Suprapubic skin (tissue), 4 donors: ENCODE data around the gene TBX6. TPM values are rescaled to one million over a fixed set of nuclear protein-coding genes. Genes with fewer than 3 reads are reported as not detected.

ENCODE experiments used
- DNase-seq, 2 donors: peaks; one replicate each; pipeline ENCODE4 v3.0.0-alpha.2; 2019; ENCODE audit warnings: low spot score in 2 of 2
- H3K27ac ChIP-seq: fragments of 200-600 bp; sonication (generic); one replicate; pipeline ENCODE4 v1.5.1; 2019
- H3K27me3 ChIP-seq: fragments of 200-600 bp; sonication (generic); one replicate; pipeline ENCODE4 v1.5.1; 2019
- H3K36me3 ChIP-seq: fragments of 200-600 bp; sonication (generic); one replicate; pipeline ENCODE4 v1.5.1; 2019
- H3K4me1 ChIP-seq: fragments of 200-600 bp; sonication (generic); one replicate; pipeline ENCODE4 v1.5.1; 2019
- H3K4me3 ChIP-seq: fragments of 200-600 bp; sonication (generic); one replicate; pipeline ENCODE4 v1.5.1; 2019; ENCODE audit warnings: mild to moderate bottlenecking
- H3K9me3 ChIP-seq: fragments of 200-600 bp; sonication (generic); one replicate; pipeline ENCODE4 v1.5.1; 2019
- EP300 ChIP-seq: sonication (generic); formaldehyde crosslinking; IDR thresholded peaks from one replicate; pipeline ENCODE4 v1.6.1; 2017; ENCODE audit warnings: antibody characterized with exemption
- POLR2A ChIP-seq, 2 donors: fragments of 450-650 bp; IDR thresholded peaks; one replicate each; pipeline ENCODE4 v1.6.1; 2017; ENCODE audit warnings: antibody characterized with exemption in 2 of 2, mild to moderate bottlenecking in 2 of 2, moderate library complexity in 2 of 2
- POLR2AphosphoS5 ChIP-seq, 3 donors: sonication (generic); formaldehyde crosslinking; IDR thresholded peaks; one replicate each; pipeline ENCODE4 v1.6.1; 2017; ENCODE audit warnings: antibody characterized with exemption in 3 of 3
- WGBS: methylation state at CpG from one replicate; pipeline ENCODE4 v1.1.5; 2018; 5-methylcytosine and 5-hydroxymethylcytosine counted together
- total RNA-seq, 4 donors: library from RNA; depleted of rRNA; stranded (reverse); fragments of >200 nt; gene quantifications; one replicate each; pipeline ENCODE4 v1.1.0, GENCODE V29; 2016
- TF ChIP-seq, protein P1 (sequence below), 2 donors: fragments of 200-600 bp in 1 of 2; fragments of 450-650 bp in 1 of 2; sonication (generic) in 1 of 2; IDR thresholded peaks; one replicate each; pipeline ENCODE4 v1.5.1; 2016 to 2019; ENCODE audit warnings: antibody characterized with exemption in 2 of 2, mild to moderate bottlenecking in 1 of 2, moderate library complexity in 1 of 2

Gene TBX6
- total RNA-seq, 4 donors from 2014 or later = 2.7 to 7.6 (median 4.7) TPM

DNA sequence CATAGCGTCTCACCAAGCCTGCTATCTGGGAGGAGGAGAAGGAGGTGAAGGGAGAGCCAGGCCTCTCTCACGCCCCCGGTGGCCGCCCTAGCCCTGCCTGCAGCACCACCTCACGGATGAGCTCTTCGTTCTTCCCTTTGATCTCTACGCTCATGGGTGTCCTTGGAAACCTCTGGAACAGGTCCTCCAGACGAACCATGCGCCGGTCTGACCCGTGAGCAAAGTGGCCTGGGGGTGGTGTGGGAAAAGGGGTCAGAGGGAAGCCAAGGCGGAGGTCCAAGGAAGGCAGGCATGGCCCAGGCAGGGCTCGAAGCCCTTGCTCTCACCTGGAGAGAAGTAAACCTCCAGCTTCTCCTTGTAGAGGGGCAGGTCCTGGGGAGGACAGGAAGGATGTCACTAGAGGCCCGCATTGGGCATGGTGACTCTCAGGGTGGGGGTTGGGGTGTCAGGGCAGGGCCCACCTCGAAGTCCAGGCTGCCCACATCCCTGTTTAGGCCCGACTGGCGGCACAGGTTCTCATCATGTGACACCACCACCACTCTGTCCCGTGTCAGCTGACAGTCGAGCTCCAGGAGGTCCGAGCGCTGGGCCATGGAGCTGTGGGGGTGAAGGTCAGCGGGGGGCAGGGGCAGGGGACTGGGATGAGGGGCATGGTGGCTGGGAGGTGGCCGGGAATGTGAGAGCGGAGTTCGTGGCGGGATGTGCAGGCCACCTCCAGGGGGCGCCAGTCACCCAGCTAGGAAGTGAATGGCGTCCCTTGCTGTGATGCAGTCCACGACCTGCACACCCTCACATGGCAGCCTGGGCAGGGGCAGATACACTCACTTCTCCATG lies 20.7 kb upstream of the TBX6 start:
- DNase-seq = peak in 1 of 2 donors; percentile 73
- Histone ChIP-seq H3K27me3 (no peaks in the 10 kb centered on the region), H3K4me1 (peaks cover 19% of the 10 kb centered on the region), H3K36me3 (peaks cover 85% of the 10 kb centered on the region), H3K27ac (no peak overlapping the region), H3K9me3 (no peaks in the 10 kb centered on the region), H3K4me3 (no peak overlapping the region)
- 92% methylated on average over 25 of the region's 29 CpGs for WGBS
- TF ChIP-seq, protein P1, sequence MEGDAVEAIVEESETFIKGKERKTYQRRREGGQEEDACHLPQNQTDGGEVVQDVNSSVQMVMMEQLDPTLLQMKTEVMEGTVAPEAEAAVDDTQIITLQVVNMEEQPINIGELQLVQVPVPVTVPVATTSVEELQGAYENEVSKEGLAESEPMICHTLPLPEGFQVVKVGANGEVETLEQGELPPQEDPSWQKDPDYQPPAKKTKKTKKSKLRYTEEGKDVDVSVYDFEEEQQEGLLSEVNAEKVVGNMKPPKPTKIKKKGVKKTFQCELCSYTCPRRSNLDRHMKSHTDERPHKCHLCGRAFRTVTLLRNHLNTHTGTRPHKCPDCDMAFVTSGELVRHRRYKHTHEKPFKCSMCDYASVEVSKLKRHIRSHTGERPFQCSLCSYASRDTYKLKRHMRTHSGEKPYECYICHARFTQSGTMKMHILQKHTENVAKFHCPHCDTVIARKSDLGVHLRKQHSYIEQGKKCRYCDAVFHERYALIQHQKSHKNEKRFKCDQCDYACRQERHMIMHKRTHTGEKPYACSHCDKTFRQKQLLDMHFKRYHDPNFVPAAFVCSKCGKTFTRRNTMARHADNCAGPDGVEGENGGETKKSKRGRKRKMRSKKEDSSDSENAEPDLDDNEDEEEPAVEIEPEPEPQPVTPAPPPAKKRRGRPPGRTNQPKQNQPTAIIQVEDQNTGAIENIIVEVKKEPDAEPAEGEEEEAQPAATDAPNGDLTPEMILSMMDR (IDR thresholded peaks at IDR 0.05) = peak; percentile 13 to 45
- TF ChIP-seq POLR2AphosphoS5 (IDR thresholded peaks at IDR 0.05) = no peak

DNA sequence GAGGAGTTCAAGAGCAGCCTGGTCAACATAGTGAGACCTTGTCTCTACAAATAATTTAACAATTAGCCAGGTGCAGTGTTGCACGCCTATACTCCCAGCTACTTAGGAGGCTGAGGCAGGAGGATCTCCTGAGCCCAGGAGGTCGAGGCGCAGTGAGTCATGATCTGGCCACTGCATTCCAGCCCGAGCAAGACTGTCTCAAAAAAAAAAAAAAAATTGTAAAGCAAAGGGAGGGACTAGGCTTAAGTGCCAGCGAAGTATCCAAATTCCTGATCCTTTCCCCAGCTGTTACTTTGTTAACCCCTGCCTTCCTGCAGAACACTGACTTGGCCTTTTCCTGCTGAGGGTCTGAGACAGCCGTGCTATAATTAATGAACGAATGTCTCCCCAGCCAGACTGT lies 18.9 kb upstream of the TBX6 start:
- DNase-seq = no peak
- Histone ChIP-seq H3K4me1 (peaks cover 19% of the 10 kb centered on the region), H3K9me3 (no peaks in the 10 kb centered on the region), H3K27me3 (no peaks in the 10 kb centered on the region), H3K36me3 (peaks cover 80% of the 10 kb centered on the region), H3K4me3 (no peak overlapping the region), H3K27ac (no peak overlapping the region)
- WGBS = 61% methylated on average over 7 of the region's 7 CpGs
- no peak for TF ChIP-seq POLR2AphosphoS5 (IDR thresholded peaks at IDR 0.05)
- TF ChIP-seq POLR2A (IDR thresholded peaks at IDR 0.05) = no peak
- TF ChIP-seq, protein P1 (IDR thresholded peaks at IDR 0.05) = no peak
- no peak for TF ChIP-seq EP300

DNA sequence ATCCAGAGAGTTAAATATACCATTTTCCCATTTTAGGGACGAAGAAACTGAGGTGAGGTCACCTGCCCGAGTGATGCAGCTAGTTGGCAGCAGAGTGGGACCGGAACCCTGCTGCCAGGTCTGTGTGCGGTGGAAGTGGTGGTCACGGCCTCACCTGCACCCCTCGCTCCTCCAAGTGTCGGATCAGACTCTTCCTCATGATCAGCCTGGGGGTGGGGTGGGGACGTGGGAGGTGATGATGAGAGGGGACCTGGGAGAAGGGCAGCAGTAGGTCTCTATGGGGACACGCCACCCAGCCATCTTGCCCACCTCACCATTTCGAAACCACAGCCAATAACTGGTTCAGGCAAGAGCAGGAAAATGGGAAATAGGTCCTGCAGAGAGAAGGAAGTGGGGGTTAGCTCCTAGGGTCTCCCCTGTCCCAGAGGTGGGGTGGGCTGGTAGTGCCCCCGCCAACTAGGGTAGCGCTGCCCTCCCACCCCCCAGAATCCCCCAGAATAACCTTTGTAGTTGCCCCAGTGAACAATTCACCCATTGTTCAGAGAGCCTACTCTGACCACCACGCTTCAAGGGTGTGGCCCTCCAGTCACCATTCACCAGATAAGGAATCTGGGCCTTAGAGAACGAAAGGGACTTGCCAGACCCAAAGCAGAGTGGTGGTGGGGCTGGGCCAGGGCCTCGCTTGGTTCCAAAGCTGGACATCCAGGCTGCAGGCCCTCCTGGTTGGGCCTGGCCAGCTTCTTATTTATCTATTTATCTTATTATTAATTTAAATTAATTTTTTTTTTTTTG lies 16.5 kb upstream of the TBX6 start:
- TF ChIP-seq EP300 = no peak
- TF ChIP-seq, protein P1 (IDR thresholded peaks at IDR 0.05) = no peak
- TF ChIP-seq POLR2A (IDR thresholded peaks at IDR 0.05) = no peak
- TF ChIP-seq POLR2AphosphoS5 (IDR thresholded peaks at IDR 0.05) = no peak
- no peak overlapping the region for H3K4me3 ChIP-seq
- no peaks in the 10 kb centered on the region for H3K27me3 ChIP-seq
- peaks cover 71% of the 10 kb centered on the region for H3K36me3 ChIP-seq
- H3K9me3 ChIP-seq = no peaks in the 10 kb centered on the region
- WGBS = 94% methylated on average over 14 of the region's 15 CpGs
- no peak for DNase-seq
- H3K27ac ChIP-seq = no peak overlapping the region
- peaks cover 1% of the 10 kb centered on the region for H3K4me1 ChIP-seq

DNA sequence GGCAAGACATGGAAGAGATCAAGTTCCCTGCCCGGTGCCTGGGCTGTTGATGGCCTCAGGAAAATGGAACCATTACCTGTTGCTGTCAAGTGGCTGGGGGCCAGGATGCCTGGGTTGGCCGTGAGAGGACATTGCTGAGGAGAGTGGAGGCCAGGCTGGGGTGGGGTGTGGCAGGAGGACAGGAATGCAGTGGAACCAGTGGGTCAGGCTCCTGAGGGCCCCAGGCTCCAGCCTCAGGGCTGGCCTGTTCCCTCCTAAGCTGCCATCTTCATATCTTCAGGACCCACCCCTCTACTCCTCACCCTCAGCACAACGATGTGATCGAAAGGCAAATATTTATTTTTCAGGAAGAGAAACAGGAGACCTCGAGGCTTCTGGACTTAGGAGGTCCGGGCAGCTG lies 12.8 kb upstream of the TBX6 start:
- no peak for TF ChIP-seq POLR2A (IDR thresholded peaks at IDR 0.05)
- TF ChIP-seq POLR2AphosphoS5 (IDR thresholded peaks at IDR 0.05) = no peak
- TF ChIP-seq, protein P1 (IDR thresholded peaks at IDR 0.05) = no peak
- TF ChIP-seq EP300 = no peak
- no peaks in the 10 kb centered on the region for H3K27me3 ChIP-seq
- H3K4me1 ChIP-seq = no peaks in the 10 kb centered on the region
- no peaks in the 10 kb centered on the region for H3K9me3 ChIP-seq
- WGBS = 76% methylated on average over 6 of the region's 6 CpGs
- no peak overlapping the region for H3K27ac ChIP-seq
- no peak overlapping the region for H3K4me3 ChIP-seq
- no peak for DNase-seq
- peaks cover 39% of the 10 kb centered on the region for H3K36me3 ChIP-seq

DNA sequence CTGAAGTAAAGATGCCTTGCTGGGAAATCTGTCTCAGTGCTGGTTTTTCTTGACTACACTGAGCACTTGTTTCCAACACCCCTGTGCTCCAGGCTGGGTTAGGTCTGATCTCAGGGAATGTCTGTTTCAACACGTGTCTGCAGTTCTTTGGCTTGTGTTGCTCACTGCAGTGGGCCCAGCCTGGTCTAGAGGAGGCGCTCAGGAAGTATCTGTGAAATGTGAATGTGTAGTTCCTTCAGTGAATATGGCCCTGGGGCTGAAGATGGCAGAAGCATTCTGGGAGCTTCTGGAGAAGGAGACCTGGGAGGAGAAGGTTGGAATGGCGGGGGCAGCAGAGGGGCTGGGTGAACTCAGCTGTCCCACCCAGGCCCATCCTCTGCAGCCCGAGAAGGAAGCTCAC lies 12.4 kb upstream of the TBX6 start:
- Histone ChIP-seq H3K27ac (no peak overlapping the region), H3K4me1 (no peaks in the 10 kb centered on the region), H3K9me3 (no peaks in the 10 kb centered on the region), H3K4me3 (no peak overlapping the region), H3K36me3 (peaks cover 35% of the 10 kb centered on the region), H3K27me3 (no peaks in the 10 kb centered on the region)
- 73% methylated on average over 4 of the region's 4 CpGs for WGBS
- TF ChIP-seq EP300 (no peak), POLR2AphosphoS5 (IDR thresholded peaks at IDR 0.05) (no peak)
- TF ChIP-seq, protein P1 (IDR thresholded peaks at IDR 0.05) = no peak
- no peak for DNase-seq
